Esophagus muscularis mucosa (tissue), 4 donors: ENCODE results near the gene GABRD. TPM values are rescaled to one million over a fixed set of nuclear protein-coding genes. Genes with fewer than 3 reads are reported as not detected.

ENCODE experiments used
- DNase-seq: peaks from one replicate; pipeline ENCODE4 v3.0.0-alpha.2; 2017; ENCODE audit errors: extremely low spot score
- H3K27ac ChIP-seq, 4 donors: fragments of 200-600 bp; sonication (generic); replicated peaks in 1 of 4; 1 replicate in 3 of 4; 2 replicates in 1 of 4; pipeline ENCODE4 v1.5.1; 2016 to 2019; ENCODE audit warnings: mild to moderate bottlenecking in 1 of 4
- H3K27me3 ChIP-seq, 4 donors: fragments of 200-600 bp; sonication (generic); one replicate each; pipeline versions ENCODE4 v1.5.1 to v1.6.0; 2016 to 2019
- H3K36me3 ChIP-seq, 4 donors: fragments of 200-600 bp; sonication (generic); one replicate each; pipeline ENCODE4 v1.5.1; 2016 to 2019
- H3K4me1 ChIP-seq, 4 donors: fragments of 200-600 bp; sonication (generic); one replicate each; pipeline ENCODE4 v1.5.1; 2016 to 2019
- H3K4me3 ChIP-seq, 4 donors: fragments of 200-600 bp; sonication (generic); 1 replicate in 2 of 4; 2 replicates in 2 of 4; pipeline ENCODE4 v1.5.1; 2016 to 2019; ENCODE audit warnings: mild to moderate bottlenecking in 4 of 4, moderate library complexity in 1 of 4
- H3K9me3 ChIP-seq, 4 donors: fragments of 200-600 bp; sonication (generic); 1 replicate in 3 of 4; 2 replicates in 1 of 4; pipeline ENCODE4 v1.5.1; 2016 to 2019
- EP300 ChIP-seq: sonication (generic); formaldehyde crosslinking; IDR thresholded peaks from one replicate; pipeline ENCODE4 v1.6.1; 2017; ENCODE audit warnings: antibody characterized with exemption
- POLR2A ChIP-seq: fragments of 450-650 bp; IDR thresholded peaks from one replicate; pipeline ENCODE4 v1.6.1; 2017; ENCODE audit warnings: antibody characterized with exemption, moderate library complexity, mild to moderate bottlenecking, low read depth
- POLR2AphosphoS5 ChIP-seq, 2 donors: sonication (generic); formaldehyde crosslinking; IDR thresholded peaks; one replicate each; pipeline ENCODE4 v1.6.1; 2017; ENCODE audit warnings: antibody characterized with exemption in 2 of 2
- WGBS: methylation state at CpG from one replicate; pipeline ENCODE4 v1.1.5; 2018; 5-methylcytosine and 5-hydroxymethylcytosine counted together
- intact Hi-C: fragments of 100-400 bp; cut with DNase I; formaldehyde crosslinking; loops from one replicate; pipeline ENCODE4 v1.15.1; 2023
- total RNA-seq, 4 donors: library from RNA; depleted of rRNA; stranded (reverse); fragments of >200 nt; gene quantifications; one replicate each; pipeline versions ENCODE4 v1.1.0 to v1.2.1, GENCODE V29; 2016
- TF ChIP-seq, protein P1 (sequence below), 3 experiments: fragments of 200-600 bp in 2 of 3; fragments of 450-650 bp in 1 of 3; sonication (generic) in 2 of 3; IDR thresholded peaks; one replicate each; pipeline ENCODE4 v1.5.1; 2017 to 2019; ENCODE audit warnings: antibody characterized with exemption in 3 of 3, mild to moderate bottlenecking in 2 of 3, moderate library complexity in 1 of 3

Gene GABRD
- total RNA-seq, 4 donors from 2014 or later: not detected

DNA sequence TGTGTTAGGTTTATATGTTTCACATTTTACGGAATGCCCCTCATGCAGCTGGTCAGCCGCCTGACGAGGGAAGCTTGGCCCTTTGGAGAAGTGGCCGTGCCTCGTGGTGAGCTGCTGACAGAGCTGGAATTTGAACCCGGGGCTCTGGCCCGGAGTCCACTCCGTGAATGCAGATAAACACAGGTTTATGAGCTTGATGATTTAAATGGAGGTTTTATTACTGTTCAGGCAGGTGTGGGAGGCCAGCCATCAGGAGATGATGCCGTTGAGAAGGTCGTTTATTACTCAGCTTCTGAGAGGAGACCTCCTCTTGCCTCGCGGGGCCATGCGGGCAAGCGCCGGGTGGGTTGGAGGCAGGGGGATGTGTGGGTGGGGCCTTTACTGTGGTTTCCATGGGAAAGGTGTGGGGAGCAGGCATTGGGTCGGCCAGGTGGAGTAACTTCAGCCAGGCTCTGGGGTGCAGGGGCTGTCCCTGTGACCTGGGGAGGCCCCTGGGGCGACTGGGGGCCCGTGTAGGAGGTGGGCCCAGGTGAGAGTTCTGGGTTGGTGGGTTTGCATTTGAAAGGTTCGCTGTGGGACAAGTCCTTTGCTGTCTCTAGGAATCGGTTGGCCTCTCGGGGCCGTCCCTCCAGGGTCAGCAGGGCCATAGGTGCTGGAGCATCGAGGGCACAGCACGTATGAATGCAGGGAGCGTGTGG, 53.1 kb downstream of the GABRD start:
- WGBS: 78% methylated on average over 18 of the region's 25 CpGs
- H3K9me3 ChIP-seq: peaks cover 0 to 8% (median 7%) of the 10 kb centered on the region in 4 donors
- no peaks in the 10 kb centered on the region for H3K4me1 ChIP-seq
- peaks cover 0 to 100% (median 0%) of the 10 kb centered on the region in 4 donors for H3K27me3 ChIP-seq
- H3K27ac ChIP-seq: no peak overlapping the region
- H3K4me3 ChIP-seq: no peak overlapping the region
- no peaks in the 10 kb centered on the region for H3K36me3 ChIP-seq
- intact Hi-C loops: no loop called here
- no peak for DNase-seq
- TF ChIP-seq EP300: no peak

DNA sequence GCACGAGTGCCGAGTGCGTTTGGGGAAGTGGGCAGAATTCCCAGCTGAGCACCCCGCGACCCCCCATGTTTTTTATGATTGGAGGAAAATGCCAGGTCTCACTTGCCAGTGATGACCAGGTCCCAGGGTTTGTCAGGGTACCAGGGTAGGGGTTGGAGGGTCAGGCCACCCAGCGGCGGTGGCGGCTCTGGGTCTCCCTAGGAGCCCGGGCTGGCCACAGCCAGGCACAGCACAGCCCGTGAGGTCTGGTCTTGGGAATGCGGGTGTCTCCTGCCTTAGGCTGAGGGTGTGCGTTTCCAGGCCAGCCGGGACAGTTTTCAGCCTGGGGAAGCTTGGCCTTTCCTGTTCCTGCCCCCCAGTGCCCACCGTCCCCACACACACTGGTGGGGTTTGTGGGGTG, 53.7 kb downstream of the GABRD start:
- no peaks in the 10 kb centered on the region for H3K36me3 ChIP-seq
- peaks cover 0 to 100% (median 0%) of the 10 kb centered on the region in 4 donors for H3K27me3 ChIP-seq

DNA sequence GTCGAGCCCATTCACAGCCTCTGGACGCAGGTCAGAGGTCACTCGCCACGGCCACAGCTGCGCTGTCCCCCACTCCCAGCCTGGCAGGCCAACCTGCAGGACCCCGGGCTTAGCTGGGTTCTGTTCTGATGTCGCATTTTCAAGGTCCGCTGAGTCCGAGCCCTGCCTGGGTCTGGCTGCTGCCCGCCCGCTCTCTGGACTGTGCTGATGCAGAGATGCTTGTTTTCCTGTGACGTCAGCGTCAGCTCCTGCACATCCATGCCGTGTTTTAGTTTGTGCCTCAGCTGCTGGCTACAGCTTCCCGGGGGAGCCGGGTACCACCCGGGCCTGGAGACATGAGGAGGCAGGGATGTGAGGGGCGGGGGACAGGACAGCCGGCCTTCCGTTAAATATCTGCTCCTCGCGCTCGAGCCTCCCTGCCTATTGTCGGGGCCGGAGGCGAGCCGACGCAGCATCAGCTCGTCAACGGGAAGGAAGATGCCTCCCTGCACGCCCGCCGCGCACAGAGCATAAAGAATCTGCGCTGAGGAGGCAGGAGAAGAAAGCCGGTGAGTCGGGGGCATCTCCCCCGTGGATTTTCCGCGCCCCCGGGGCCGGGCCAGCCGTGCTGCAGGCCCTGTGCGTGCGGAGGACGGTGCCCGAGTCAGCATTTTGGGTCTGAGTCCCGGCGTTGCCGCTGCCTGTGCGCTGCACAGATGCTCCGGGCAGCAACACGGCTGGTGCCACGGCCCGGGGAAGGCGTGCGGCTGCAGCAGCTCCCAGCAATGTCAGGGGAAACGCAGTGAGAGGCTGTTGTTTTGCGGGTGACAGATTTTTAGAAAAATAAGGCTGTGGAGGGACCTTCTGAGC, 54.5 kb downstream of the GABRD start:
- Histone ChIP-seq H3K36me3 (no peaks in the 10 kb centered on the region), H3K4me1 (no peaks in the 10 kb centered on the region), H3K27me3 (peaks cover 0 to 97% (median 0%) of the 10 kb centered on the region in 4 donors), H3K27ac (no peak overlapping the region), H3K4me3 (peak overlapping the region in 1 of 4 donors; percentile 16), H3K9me3 (peaks cover 0 to 22% (median 20%) of the 10 kb centered on the region in 4 donors)
- WGBS: 79% methylated on average over 36 of the region's 59 CpGs
- TF ChIP-seq EP300 (no peak), POLR2A (no peak), POLR2AphosphoS5 (IDR thresholded peaks at IDR 0.05) (no peak)
- TF ChIP-seq, protein P1, sequence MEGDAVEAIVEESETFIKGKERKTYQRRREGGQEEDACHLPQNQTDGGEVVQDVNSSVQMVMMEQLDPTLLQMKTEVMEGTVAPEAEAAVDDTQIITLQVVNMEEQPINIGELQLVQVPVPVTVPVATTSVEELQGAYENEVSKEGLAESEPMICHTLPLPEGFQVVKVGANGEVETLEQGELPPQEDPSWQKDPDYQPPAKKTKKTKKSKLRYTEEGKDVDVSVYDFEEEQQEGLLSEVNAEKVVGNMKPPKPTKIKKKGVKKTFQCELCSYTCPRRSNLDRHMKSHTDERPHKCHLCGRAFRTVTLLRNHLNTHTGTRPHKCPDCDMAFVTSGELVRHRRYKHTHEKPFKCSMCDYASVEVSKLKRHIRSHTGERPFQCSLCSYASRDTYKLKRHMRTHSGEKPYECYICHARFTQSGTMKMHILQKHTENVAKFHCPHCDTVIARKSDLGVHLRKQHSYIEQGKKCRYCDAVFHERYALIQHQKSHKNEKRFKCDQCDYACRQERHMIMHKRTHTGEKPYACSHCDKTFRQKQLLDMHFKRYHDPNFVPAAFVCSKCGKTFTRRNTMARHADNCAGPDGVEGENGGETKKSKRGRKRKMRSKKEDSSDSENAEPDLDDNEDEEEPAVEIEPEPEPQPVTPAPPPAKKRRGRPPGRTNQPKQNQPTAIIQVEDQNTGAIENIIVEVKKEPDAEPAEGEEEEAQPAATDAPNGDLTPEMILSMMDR (IDR thresholded peaks at IDR 0.05): no peak
- intact Hi-C loops: no loop called here
- no peak for DNase-seq

More for the DNA sequence above, 53.7 kb downstream of the GABRD start:
- peaks cover 0 to 15% (median 13%) of the 10 kb centered on the region in 4 donors for H3K9me3 ChIP-seq
- no peaks in the 10 kb centered on the region for H3K4me1 ChIP-seq
- no peak overlapping the region for H3K27ac ChIP-seq
- TF ChIP-seq POLR2A: no peak
- 89% methylated on average over 13 of the region's 14 CpGs for WGBS
- no peak for DNase-seq
- no peak overlapping the region for H3K4me3 ChIP-seq
- intact Hi-C loops: no loop called here

DNA sequence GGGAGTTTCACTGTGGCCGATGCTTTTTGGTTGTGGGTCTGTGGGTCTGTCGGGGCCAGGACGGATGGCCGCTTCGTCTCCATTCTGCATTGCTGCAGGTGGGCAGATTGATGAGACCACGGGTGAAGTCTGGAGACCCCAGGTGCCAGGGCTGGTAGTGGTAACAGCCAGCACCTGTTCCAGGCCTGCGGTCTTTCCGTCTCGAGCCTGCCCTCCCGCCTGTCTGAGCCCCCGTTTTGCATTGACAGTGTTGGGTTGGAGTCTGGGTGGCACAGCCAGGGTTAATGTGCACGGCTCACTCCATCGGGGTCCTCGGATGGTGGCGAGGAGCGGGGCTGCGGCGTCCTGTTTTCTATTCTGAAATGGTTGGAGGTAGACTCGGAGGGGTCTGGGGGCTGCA, 55.3 kb downstream of the GABRD start:
- Histone ChIP-seq H3K4me1 (no peaks in the 10 kb centered on the region), H3K27ac (no peak overlapping the region), H3K4me3 (no peak overlapping the region), H3K27me3 (peaks cover 0 to 91% (median 0%) of the 10 kb centered on the region in 4 donors), H3K9me3 (peaks cover 0 to 30% (median 27%) of the 10 kb centered on the region in 4 donors), H3K36me3 (no peaks in the 10 kb centered on the region)
- intact Hi-C loops: no loop called here
- no peak for DNase-seq
- 76% methylated on average over 8 of the region's 19 CpGs for WGBS
- TF ChIP-seq, protein P1 (IDR thresholded peaks at IDR 0.05): no peak
- TF ChIP-seq EP300: no peak
- TF ChIP-seq POLR2AphosphoS5 (IDR thresholded peaks at IDR 0.05): no peak
- TF ChIP-seq POLR2A: no peak

DNA sequence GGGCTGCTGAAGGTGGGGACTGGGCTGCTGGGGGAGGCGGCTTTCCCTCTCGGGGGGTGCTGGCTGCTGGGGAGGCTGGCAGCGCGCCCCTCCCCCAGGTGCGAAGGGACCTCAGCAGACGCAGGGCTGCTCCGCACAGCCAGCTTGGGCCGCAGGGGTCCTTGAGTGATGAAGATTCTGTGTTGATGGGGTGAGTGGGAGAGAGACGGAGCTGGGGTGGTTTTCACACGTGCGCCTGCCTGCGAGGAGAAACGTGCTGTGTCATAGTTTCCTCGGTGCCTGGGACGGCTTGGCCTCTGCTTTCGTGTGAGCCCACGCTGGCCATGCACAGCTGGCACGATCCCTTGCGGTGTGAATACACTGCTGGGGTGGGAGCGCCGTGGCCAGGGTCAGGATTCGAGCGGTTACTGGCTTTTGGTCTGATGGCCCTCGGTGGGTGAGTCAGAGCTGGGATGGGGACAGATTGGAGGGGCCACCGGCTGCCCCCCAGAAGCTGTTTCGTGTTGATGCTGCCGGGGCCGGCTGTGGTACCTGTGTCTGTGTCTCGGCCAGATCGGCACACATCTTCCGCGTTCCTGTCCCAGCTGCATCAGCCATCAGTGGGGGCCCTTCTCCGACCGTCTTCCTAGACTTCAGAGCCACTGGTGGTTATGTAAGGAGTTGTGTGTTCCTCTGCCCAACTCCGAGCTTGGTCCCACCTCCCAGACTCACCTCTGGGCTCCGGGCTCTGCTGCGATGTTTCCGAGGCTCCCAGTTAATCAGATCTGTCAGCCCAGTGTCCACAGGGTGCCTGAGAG, 56.0 kb downstream of the GABRD start:
- no peak for TF ChIP-seq POLR2AphosphoS5 (IDR thresholded peaks at IDR 0.05)
- no peak for TF ChIP-seq POLR2A
- TF ChIP-seq, protein P1 (IDR thresholded peaks at IDR 0.05): no peak
- no peak for TF ChIP-seq EP300
- H3K4me3 ChIP-seq: no peak overlapping the region
- H3K9me3 ChIP-seq: peaks cover 0 to 36% (median 32%) of the 10 kb centered on the region in 4 donors
- DNase-seq: no peak
- H3K4me1 ChIP-seq: no peaks in the 10 kb centered on the region
- H3K27ac ChIP-seq: no peak overlapping the region
- 72% methylated on average over 21 of the region's 38 CpGs for WGBS
- H3K36me3 ChIP-seq: no peaks in the 10 kb centered on the region
- H3K27me3 ChIP-seq: peaks cover 0 to 89% (median 0%) of the 10 kb centered on the region in 4 donors
- intact Hi-C loops: no loop called here
